Measurements from ENCODE around the gene ZNF439.

DNA sequence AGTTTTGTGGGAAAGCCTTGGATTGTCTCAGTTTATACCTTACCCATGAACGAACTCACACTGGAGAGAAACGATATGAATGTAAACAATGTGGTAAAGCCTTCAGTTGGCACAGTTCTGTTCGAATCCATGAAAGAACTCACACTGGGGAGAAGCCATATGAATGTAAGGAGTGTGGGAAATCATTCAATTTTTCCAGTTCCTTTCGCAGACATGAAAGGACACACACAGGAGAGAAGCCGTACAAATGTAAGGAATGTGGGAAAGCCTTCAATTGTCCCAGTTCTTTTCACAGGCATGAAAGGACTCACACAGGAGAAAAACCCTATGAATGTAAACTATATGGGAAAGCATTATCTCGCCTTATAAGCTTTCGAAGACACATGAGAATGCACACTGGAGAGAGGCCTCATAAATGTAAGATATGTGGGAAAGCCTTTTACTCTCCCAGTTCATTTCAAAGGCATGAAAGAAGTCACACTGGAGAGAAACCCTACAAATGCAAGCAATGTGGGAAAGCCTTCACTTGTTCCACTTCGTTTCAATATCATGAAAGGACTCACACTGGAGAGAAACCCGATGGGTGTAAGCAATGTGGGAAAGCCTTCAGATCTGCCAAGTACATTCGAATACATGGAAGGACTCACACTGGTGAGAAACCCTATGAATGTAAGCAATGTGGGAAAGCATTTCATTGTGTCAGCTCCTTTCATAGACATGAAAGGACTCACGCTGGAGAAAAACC lies 42.0 kb upstream of the ZNF439 start:
- TF ChIP-seq CTCF (IDR thresholded peaks at IDR 0.05; ENCODE audit: low read length) = no peak
- no peak for TF ChIP-seq EZH2 (IDR thresholded peaks at IDR 0.05; ENCODE audit: borderline replicate concordance, low read length)
